Liver (tissue), 9 donors: ENCODE results near the gene GPR161. TPM values are rescaled to one million over a fixed set of nuclear protein-coding genes. Genes with fewer than 3 reads are reported as not detected.

Experiments used
- DNase-seq: peaks from one replicate; pipeline ENCODE4 v3.0.0-alpha.2; 2017; ENCODE audit warnings: low spot score
- H3K27ac ChIP-seq, 2 donors: one replicate each; pipeline ENCODE4 v1.7.0; 2013; ENCODE audit warnings: inconsistent platforms in 2 of 2, low read length in 2 of 2, control low read depth in 1 of 2, low read depth in 1 of 2, mild to moderate bottlenecking in 1 of 2
- H3K27me3 ChIP-seq, 4 donors: one replicate each; pipeline versions ENCODE4 v1.6.1 to v1.7.0; 2013; ENCODE audit warnings: low read length in 3 of 4, inconsistent platforms in 1 of 4, mild to moderate bottlenecking in 1 of 4, moderate library complexity in 1 of 4; ENCODE audit not compliant: control insufficient read depth in 4 of 4, insufficient read depth in 4 of 4
- H3K36me3 ChIP-seq, 4 donors: one replicate each; pipeline versions ENCODE4 v1.6.1 to v1.7.0; 2013; ENCODE audit warnings: low read length in 3 of 4, mild to moderate bottlenecking in 3 of 4, low read depth in 1 of 4, moderate library complexity in 1 of 4; ENCODE audit not compliant: control insufficient read depth in 4 of 4, insufficient read depth in 3 of 4
- H3K4me1 ChIP-seq, 4 donors: one replicate each; pipeline versions ENCODE4 v1.6.1 to v1.7.0; 2013; ENCODE audit warnings: low read length in 3 of 4, mild to moderate bottlenecking in 3 of 4, moderate library complexity in 1 of 4; ENCODE audit not compliant: control insufficient read depth in 4 of 4, insufficient read depth in 4 of 4
- H3K4me3 ChIP-seq, 3 donors: one replicate each; pipeline versions ENCODE4 v1.6.1 to v1.7.0; 2013; ENCODE audit warnings: low read length in 3 of 3, control low read depth in 1 of 3, low read depth in 1 of 3, mild to moderate bottlenecking in 1 of 3
- H3K9ac ChIP-seq, 2 donors: one replicate each; pipeline ENCODE4 v1.7.0; 2013; ENCODE audit warnings: low read length in 2 of 2, mild to moderate bottlenecking in 2 of 2, moderate library complexity in 2 of 2, control low read depth in 1 of 2, low read depth in 1 of 2
- H3K9me3 ChIP-seq, 4 donors: one replicate each; pipeline versions ENCODE4 v1.6.1 to v1.7.0; 2013; ENCODE audit warnings: low read length in 3 of 4; ENCODE audit not compliant: control insufficient read depth in 4 of 4
- FOXA1 ChIP-seq: IDR thresholded peaks from 2 replicates; pipeline ENCODE4 v1.6.1; 2016; ENCODE audit warnings: antibody characterized with exemption
- GABPA ChIP-seq, 2 donors: IDR thresholded peaks in 1 of 2; conservative IDR thresholded peaks in 1 of 2; 2 replicates each; pipeline ENCODE4 v1.6.1; 2016; ENCODE audit warnings: antibody characterized with exemption in 2 of 2, mild to moderate bottlenecking in 1 of 2, moderate library complexity in 1 of 2
- HNF4G ChIP-seq: IDR thresholded peaks from 2 replicates; pipeline ENCODE4 v1.6.1; 2016; ENCODE audit warnings: antibody characterized with exemption
- RAD21 ChIP-seq, 2 donors: IDR thresholded peaks; 2 replicates each; pipeline ENCODE4 v1.6.1; 2016; ENCODE audit warnings: antibody characterized with exemption in 2 of 2, mild to moderate bottlenecking in 2 of 2
- RXRA ChIP-seq, 2 donors: IDR thresholded peaks; 2 replicates each; pipeline ENCODE4 v1.6.1; 2017 to 2018; ENCODE audit warnings: antibody characterized with exemption in 2 of 2, mild to moderate bottlenecking in 1 of 2
- SP1 ChIP-seq: IDR thresholded peaks from 2 replicates; pipeline ENCODE4 v1.6.1; 2018; ENCODE audit warnings: antibody characterized with exemption, mild to moderate bottlenecking
- TAF1 ChIP-seq: conservative IDR thresholded peaks from 2 replicates; pipeline ENCODE4 v1.6.1; 2016; ENCODE audit warnings: antibody characterized with exemption, mild to moderate bottlenecking
- YY1 ChIP-seq: IDR thresholded peaks from 2 replicates; pipeline ENCODE4 v1.6.1; 2016; ENCODE audit warnings: antibody characterized with exemption, mild to moderate bottlenecking
- WGBS: extraction: QIAGEN DNeasy Blood & Tissue Kit; methylation state at CpG from one replicate; pipeline ENCODE4 v1.1.7; 2013; 5-methylcytosine and 5-hydroxymethylcytosine counted together
- polyA plus RNA-seq, 2 donors: library from polyadenylated mRNA; stranded (reverse) in 1 of 2; unstranded in 1 of 2; fragments of 200-250 nt in 1 of 2; fragments of >200 nt in 1 of 2; fragmentation: Nextera tagmentation in 1 of 2; extraction: Ambion mirVana in 1 of 2; gene quantifications; one replicate each; pipeline versions ENCODE4 v1.2.1 to v1.2.3, GENCODE V29; 2013 to 2015
- total RNA-seq, 2 donors: library from RNA; depleted of rRNA; stranded (reverse); fragments of >200 nt; gene quantifications; one replicate each; pipeline ENCODE4 v1.2.3, GENCODE V29; 2014
- TF ChIP-seq, protein P1 (sequence below): IDR thresholded peaks from 2 replicates; pipeline ENCODE4 v1.6.1; 2016; ENCODE audit warnings: antibody characterized with exemption
- TF ChIP-seq, protein P2 (sequence below): fragments of 150-350 bp; IDR thresholded peaks from 2 replicates; pipeline ENCODE4 v1.5.1; 2017; ENCODE audit warnings: improper control_type of control experiment, low read depth, low read length; ENCODE audit not compliant: missing input control
- TF ChIP-seq, protein P3 (sequence below): IDR thresholded peaks from 2 replicates; pipeline ENCODE4 v1.6.1; 2016; ENCODE audit warnings: antibody characterized with exemption, mild to moderate bottlenecking
- TF ChIP-seq, protein P4 (sequence below): IDR thresholded peaks from 2 replicates; pipeline ENCODE4 v1.6.1; 2016; ENCODE audit warnings: antibody characterized with exemption
- TF ChIP-seq, protein P5 (sequence below): IDR thresholded peaks from 2 replicates; pipeline ENCODE4 v1.6.1; 2016; ENCODE audit warnings: antibody characterized with exemption
- donor health status: healthy.
- donor health status: healthy.
- donor health status: healthy.
- donor health status: healthy.
- donor health status: healthy.

The GPR161 gene
- total and polyA plus RNA-seq, 4 donors, result 0.33 to 1.1 (median 0.73) TPM

DNA sequence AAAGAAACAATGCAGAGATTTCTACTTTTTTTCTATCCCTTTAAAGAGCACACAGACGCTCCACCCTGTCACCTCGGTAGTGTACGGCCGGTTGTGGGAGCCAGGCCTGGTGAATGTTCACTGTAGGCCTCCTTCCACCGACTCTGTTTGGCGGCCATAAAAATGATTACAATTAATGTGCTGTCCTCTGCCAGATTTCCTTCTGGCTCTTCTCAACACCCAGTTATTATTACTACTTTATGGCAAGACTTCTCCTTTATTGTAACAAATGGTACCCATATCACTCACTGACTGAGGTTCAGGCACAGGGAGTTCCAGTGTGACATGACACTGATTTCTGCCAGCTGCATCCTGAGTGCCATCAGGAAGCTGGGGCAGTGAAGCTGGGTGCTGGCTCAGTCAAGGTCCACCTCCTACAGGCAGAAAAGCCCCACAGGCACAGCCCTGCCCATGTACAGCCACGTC is 37.4 kb downstream of the GPR161 start:
- 91% methylated on average over 7 of the region's 7 CpGs for WGBS
- Histone ChIP-seq H3K27ac (no peak overlapping the region), H3K4me1 (no peaks in the 10 kb centered on the region), H3K36me3 (no peaks in the 10 kb centered on the region), H3K4me3 (no peak overlapping the region), H3K9me3 (no peaks in the 10 kb centered on the region), H3K27me3 (no peaks in the 10 kb centered on the region), H3K9ac (no peak overlapping the region)
- no peak for DNase-seq
- TF ChIP-seq FOXA1 (no peak), RXRA (IDR thresholded peaks at IDR 0.05) (no peak), HNF4G (no peak), YY1 (no peak), RAD21 (IDR thresholded peaks at IDR 0.05) (no peak), SP1 (no peak), TAF1 (no peak), GABPA (IDR thresholded peaks at IDR 0.05 in 1 of 2, conservative IDR thresholded peaks at IDR 0.05 in 1 of 2) (no peak)
- TF ChIP-seq, protein P1, sequence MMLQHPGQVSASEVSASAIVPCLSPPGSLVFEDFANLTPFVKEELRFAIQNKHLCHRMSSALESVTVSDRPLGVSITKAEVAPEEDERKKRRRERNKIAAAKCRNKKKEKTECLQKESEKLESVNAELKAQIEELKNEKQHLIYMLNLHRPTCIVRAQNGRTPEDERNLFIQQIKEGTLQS, result no peak
- TF ChIP-seq, protein P2, sequence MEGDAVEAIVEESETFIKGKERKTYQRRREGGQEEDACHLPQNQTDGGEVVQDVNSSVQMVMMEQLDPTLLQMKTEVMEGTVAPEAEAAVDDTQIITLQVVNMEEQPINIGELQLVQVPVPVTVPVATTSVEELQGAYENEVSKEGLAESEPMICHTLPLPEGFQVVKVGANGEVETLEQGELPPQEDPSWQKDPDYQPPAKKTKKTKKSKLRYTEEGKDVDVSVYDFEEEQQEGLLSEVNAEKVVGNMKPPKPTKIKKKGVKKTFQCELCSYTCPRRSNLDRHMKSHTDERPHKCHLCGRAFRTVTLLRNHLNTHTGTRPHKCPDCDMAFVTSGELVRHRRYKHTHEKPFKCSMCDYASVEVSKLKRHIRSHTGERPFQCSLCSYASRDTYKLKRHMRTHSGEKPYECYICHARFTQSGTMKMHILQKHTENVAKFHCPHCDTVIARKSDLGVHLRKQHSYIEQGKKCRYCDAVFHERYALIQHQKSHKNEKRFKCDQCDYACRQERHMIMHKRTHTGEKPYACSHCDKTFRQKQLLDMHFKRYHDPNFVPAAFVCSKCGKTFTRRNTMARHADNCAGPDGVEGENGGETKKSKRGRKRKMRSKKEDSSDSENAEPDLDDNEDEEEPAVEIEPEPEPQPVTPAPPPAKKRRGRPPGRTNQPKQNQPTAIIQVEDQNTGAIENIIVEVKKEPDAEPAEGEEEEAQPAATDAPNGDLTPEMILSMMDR, result no peak
- TF ChIP-seq, protein P3, sequence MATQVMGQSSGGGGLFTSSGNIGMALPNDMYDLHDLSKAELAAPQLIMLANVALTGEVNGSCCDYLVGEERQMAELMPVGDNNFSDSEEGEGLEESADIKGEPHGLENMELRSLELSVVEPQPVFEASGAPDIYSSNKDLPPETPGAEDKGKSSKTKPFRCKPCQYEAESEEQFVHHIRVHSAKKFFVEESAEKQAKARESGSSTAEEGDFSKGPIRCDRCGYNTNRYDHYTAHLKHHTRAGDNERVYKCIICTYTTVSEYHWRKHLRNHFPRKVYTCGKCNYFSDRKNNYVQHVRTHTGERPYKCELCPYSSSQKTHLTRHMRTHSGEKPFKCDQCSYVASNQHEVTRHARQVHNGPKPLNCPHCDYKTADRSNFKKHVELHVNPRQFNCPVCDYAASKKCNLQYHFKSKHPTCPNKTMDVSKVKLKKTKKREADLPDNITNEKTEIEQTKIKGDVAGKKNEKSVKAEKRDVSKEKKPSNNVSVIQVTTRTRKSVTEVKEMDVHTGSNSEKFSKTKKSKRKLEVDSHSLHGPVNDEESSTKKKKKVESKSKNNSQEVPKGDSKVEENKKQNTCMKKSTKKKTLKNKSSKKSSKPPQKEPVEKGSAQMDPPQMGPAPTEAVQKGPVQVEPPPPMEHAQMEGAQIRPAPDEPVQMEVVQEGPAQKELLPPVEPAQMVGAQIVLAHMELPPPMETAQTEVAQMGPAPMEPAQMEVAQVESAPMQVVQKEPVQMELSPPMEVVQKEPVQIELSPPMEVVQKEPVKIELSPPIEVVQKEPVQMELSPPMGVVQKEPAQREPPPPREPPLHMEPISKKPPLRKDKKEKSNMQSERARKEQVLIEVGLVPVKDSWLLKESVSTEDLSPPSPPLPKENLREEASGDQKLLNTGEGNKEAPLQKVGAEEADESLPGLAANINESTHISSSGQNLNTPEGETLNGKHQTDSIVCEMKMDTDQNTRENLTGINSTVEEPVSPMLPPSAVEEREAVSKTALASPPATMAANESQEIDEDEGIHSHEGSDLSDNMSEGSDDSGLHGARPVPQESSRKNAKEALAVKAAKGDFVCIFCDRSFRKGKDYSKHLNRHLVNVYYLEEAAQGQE, result no peak
- TF ChIP-seq, protein P4, sequence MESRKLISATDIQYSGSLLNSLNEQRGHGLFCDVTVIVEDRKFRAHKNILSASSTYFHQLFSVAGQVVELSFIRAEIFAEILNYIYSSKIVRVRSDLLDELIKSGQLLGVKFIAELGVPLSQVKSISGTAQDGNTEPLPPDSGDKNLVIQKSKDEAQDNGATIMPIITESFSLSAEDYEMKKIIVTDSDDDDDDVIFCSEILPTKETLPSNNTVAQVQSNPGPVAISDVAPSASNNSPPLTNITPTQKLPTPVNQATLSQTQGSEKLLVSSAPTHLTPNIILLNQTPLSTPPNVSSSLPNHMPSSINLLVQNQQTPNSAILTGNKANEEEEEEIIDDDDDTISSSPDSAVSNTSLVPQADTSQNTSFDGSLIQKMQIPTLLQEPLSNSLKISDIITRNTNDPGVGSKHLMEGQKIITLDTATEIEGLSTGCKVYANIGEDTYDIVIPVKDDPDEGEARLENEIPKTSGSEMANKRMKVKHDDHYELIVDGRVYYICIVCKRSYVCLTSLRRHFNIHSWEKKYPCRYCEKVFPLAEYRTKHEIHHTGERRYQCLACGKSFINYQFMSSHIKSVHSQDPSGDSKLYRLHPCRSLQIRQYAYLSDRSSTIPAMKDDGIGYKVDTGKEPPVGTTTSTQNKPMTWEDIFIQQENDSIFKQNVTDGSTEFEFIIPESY, result no peak
- TF ChIP-seq, protein P5, sequence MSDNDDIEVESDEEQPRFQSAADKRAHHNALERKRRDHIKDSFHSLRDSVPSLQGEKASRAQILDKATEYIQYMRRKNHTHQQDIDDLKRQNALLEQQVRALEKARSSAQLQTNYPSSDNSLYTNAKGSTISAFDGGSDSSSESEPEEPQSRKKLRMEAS, result no peak

DNA sequence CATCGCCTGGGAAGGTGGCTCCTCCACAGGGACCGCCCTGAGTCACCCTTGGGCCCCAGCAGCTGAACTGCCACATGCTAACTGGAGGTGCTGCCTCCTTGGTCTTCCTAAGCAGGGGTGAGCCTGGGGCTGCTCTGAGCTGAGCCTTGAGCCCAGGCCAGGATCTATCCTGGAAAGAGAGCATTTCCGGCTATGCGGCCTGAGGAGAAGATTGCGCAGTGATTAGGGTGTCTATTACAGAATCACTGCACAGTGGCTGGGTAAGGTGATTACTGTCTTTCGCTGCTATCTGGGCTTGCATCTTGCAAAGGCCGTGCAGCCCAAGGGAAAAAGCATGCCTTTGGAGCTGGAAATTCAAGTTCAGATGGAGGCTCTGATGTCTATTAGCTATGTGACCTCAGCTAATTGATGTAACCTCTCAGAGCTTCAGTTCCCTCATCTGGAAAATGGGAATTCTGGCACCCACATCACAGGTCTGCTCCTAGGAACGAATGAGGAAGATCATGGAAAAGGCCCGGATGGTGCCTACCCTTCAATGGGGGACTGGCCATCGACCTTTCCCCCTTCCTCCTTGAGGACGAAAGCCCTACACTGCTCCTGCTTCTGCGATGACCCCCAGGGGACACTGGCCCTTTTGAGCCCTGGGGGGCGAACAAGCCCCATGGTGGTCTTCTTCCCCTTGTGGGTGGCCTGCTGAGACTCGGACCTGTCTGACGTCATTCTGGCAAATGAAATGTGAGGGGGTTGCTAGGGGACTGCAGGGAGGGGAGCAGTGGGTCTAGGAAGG is 38.0 kb downstream of the GPR161 start:
- Histone ChIP-seq H3K27me3 (no peaks in the 10 kb centered on the region), H3K9me3 (no peaks in the 10 kb centered on the region), H3K4me3 (no peak overlapping the region), H3K9ac (no peak overlapping the region), H3K27ac (no peak overlapping the region), H3K4me1 (no peaks in the 10 kb centered on the region), H3K36me3 (no peaks in the 10 kb centered on the region)
- 95% methylated on average over 15 of the region's 15 CpGs for WGBS
- DNase-seq, result no peak
- no peak for TF ChIP-seq RXRA (IDR thresholded peaks at IDR 0.05)
